GM12864 (cell line): ENCODE data around the gene NT5C3B.

ENCODE experiments used
- DNase-seq: peaks from one replicate; pipeline ENCODE4 v3.0.0-alpha.2; 2011; ENCODE audit warnings: low read depth
- H3K4me3 ChIP-seq: 2 replicates; pipeline ENCODE4 v1.5.1; 2011; ENCODE audit warnings: mild to moderate bottlenecking, low read depth, low read length, control low read depth
- TF ChIP-seq, protein P1 (sequence below): IDR thresholded peaks from 2 replicates; pipeline ENCODE4 v1.5.1; 2011; ENCODE audit warnings: low read depth, mild to moderate bottlenecking, moderate library complexity, low read length, control low read depth, inconsistent platforms; ENCODE audit errors: missing control alignments

The NT5C3B gene

DNA sequence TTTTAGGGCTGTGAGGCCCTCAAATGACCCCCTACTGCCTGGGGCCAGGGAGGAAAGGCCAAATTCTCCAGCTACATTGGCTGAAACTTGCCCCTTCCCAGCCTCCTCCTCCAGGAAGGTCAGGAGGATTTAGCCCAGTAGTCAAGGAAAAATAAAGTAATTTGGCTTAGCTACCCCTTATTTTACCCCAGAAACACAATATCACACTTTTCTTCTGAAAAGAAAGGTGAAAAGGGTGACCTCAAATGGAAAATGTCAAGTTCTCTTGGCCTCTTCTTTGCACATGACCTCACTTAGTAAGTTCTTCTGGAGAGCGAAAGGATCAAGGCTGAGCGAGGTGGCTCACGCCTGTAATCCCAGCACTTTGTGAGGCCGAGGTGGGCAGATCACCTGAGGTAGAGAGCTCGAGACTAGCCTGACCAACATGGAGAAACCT, 41.5 kb downstream of the NT5C3B start:
- H3K4me3 ChIP-seq: no peak overlapping the region
- TF ChIP-seq, protein P1, sequence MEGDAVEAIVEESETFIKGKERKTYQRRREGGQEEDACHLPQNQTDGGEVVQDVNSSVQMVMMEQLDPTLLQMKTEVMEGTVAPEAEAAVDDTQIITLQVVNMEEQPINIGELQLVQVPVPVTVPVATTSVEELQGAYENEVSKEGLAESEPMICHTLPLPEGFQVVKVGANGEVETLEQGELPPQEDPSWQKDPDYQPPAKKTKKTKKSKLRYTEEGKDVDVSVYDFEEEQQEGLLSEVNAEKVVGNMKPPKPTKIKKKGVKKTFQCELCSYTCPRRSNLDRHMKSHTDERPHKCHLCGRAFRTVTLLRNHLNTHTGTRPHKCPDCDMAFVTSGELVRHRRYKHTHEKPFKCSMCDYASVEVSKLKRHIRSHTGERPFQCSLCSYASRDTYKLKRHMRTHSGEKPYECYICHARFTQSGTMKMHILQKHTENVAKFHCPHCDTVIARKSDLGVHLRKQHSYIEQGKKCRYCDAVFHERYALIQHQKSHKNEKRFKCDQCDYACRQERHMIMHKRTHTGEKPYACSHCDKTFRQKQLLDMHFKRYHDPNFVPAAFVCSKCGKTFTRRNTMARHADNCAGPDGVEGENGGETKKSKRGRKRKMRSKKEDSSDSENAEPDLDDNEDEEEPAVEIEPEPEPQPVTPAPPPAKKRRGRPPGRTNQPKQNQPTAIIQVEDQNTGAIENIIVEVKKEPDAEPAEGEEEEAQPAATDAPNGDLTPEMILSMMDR: no peak
- DNase-seq: no peak

DNA sequence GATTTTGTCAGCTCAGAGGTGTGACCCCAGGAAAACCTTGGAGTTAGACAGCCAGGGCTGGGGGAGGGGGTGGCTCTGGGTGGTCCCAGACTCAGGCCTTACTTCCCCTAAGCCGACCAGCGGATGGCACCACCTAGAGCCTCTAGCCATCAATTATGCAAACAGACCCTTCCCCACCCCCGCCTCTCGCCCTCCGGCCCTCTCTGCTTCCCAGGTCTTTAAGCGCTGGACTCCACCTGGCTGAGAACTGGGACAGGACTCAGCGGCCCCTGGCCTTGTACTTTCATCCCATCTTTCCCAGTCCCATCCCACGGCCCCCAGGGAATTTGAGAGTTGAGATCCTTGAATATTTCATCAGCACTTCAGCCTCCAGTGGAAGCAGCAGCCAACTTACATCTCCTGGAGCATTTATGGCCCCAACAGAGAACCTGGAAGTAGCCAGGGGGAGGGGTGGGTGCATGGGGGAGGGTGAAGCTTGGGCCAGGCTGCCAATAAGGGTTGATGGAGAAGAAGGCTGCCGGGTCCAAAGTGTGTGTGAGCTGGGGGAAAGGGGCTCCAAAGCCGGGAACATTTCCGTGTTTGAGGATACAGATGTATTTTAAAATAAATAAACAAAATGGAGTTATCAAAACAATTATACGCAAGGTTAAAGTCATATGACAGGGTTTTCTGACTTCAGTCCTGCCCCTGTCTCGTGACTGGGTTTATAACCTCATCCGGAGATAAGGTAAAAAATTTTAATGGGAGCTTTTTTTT, 42.1 kb downstream of the NT5C3B start:
- TF ChIP-seq, protein P1: no peak
- no peak overlapping the region for H3K4me3 ChIP-seq
- DNase-seq: no peak

DNA sequence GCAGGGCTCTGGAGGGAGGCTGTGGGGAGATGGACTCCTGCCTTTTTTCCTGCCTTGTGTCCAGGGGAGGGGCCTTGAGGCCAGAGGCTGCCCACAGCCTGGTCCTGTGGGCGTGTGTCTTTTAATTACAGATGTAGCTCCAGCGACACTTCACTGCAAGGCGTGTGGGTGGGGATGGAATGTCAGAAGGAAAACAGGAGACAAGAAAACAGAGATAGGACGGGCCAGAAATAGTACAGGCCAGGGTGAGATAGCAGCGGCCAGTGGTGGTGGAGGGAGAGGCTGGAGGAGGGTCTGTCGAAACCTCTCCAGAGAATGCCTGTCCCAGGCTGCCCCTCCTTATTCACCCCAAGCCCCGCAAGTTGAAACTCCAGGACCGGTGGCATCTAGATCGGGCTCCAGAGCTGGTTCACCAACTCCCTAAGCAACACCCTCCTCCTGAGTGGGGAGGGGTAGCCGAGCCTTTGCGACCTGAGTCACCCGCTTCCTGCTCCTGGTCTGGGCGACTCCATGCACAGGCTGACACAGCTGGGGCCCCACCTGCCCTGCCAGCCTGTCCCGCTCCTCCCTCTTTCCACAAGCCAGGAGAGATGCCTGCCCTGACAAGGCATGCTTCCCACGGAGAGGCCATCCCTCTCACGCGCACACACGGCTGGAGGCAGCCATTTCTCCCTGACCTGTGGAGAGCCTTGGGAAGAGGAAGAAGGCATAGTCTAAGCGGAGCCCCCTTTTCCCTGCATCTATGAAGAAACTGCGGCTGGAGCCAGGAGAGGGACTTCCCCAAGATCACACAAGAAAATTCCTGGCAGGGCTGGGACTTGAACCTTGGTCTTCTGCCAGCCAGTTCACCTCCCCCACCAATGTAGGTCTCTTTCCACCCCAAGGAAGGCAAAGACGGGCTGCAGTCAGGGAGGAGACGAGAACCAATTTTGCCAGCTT, 42.9 kb downstream of the NT5C3B start:
- no peak for DNase-seq
- TF ChIP-seq, protein P1: no peak
- H3K4me3 ChIP-seq: no peak overlapping the region

DNA sequence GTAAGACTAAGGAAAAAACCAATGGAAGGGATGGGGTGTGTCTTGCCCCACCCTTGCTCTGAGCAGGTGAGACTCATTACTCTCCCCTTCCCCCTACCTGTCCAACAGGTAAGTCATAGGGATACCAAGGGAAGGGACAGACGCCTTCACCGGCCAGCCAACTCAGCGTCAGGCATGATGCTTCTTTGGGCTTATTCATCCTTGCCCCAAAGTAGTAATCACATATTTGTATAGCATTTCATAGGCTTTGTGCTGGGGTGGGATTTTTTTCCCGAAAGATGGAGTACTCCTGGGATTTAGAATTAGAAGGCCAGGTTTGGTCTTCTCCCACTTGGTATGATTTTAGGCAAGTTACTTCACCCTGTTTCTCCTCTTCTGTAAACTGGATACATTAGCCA, 49.0 kb downstream of the NT5C3B start:
- H3K4me3 ChIP-seq: no peak overlapping the region
- TF ChIP-seq, protein P1: no peak
- no peak for DNase-seq

DNA sequence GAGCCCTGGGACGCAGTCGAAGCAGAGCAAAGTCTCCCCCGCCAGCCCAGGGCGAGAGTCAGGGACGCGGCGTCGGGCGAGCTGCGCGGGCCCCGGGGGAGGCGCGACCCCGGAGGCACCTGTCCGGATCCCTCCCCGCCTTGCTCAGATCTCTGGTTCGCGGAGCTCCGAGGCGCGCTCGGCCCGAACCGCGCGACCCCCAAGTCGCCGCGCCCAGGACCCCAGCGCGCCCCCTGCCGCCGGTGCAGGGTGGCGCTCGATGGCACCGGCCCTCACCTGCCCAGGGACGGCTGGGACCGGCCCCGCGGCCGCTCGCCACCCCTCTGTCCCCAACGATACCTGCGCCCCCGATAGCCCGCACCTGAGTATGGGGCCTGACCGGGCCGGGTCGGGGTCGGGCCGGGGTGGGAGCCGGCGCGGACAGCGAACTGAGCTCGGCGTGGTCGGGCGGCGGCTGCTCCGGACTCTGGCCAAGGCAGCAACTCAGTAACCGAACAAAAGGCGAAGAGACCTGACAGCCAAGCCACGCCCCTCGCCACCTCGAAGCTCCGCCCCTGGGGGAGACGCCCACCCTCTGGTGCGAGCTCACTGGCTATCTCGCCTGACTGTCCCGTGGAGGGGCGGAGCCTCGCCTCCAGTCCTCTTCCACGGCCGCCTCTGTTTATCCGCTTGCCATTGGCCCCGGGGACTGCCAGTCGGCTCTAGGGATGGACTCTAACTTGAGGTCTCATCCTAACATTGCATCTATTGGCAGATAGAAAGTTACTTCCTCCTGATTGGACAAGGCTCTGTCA, 49.6 kb downstream of the NT5C3B start, which contains the start of gene JUP:
Gene JUP, minus strand, starts transcription at position 485 of the 794 bp plus-strand sequence. CDS start 14,857 bp downstream, outside the sequence.
- peak; percentile 89 for DNase-seq
- H3K4me3 ChIP-seq: peak within 1 kb of the TSS; percentile 50

DNA sequence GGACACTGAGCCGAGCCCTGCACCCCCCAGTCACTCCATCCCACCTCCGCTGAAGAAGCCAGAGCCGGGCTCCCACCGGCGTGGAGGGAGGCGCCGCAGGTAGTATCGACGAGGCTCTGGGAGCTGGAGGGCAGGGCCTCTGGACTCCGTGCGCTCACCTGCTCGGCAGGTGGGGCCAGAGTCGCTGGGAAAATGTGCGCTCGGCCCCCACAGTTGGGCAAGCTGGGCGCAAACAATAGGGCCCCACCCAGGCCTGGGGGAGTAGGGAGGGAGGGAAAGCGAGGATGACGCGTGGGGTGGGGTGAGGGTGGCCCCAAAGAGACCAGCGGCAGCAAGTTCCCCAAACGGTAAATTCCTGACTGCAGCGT, 50.2 kb downstream of the NT5C3B start:
- no peak for DNase-seq
- peak overlapping the region; percentile 50 for H3K4me3 ChIP-seq
- TF ChIP-seq, protein P1: no peak

More for the DNA sequence above, 49.6 kb downstream of the NT5C3B start, which contains the start of gene JUP:
- TF ChIP-seq, protein P1: peak; percentile 48
